GM21737 (cell line): Measurements from ENCODE around the gene RAB39A.

Source experiments
- ATAC-seq: cut with Tn5 transposase; IDR thresholded peaks from one replicate; pipeline ENCODE4 v1.9.1; 2021; ENCODE audit warnings: mild to moderate bottlenecking, moderate library complexity; ENCODE audit not compliant: unreplicated experiment

The RAB39A gene

DNA sequence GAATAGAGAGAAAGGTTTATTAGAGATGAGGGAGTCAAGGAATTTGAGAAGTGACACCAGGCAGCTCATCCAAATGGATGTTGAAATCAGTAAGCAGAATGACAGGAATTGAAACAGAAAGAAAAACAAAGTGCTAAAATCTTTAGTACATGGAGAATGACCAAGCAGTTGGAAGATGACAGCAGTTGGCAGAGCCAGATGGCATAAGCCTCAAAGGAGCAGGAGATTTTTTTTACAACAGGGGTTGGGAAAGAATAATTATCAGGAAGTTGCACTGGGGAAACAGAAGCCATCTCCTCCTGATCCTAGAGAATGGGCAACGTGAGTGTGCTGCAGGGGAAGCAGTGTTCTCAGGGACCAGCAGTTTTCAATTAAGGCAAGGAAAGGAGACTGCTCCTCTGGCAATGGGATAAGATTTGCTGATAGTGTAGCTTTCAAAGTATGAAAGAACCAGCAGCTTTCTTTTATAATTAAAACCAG lies 28.9 kb downstream of the RAB39A start:
- no peak for ATAC-seq

DNA sequence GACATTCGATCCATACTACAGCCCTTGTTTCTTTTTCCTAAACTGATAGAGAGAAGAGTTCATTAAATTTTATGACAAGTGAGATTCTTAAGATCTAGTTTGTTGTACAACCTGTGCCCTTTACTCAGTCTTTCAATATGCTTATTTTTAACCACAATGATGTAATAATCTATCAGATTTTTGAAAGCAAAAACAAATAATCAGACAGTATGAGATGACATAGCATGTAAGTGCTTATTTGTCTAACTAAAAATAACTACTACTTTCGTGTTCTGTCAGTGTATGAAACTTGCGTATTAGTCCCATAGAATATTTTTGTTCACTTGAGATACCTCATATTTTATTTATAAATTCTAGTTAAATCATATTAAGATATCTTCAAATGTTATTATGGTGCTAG lies 33.2 kb downstream of the RAB39A start:
- ATAC-seq: no peak

DNA sequence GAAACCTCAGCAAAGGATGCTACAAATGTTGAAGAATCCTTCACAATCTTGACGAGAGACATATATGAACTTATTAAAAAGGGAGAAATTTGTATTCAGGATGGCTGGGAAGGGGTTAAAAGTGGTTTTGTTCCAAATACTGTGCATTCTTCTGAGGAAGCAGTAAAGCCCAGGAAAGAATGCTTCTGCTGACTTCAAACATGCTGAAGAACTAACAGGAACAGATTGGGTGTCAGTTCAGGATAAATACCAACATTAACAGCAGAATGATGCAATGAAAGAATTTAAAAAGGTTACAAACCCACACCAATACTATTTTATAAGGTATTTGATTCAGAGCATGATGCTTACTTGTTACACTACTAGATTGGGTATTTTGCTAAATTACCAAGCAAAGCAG lies 33.9 kb downstream of the RAB39A start:
- ATAC-seq: no peak

GRCh38 chr11:107963091-107963490 lies 34.8 kb downstream of the RAB39A start:
- no peak for ATAC-seq

GRCh38 chr11:107969219-107969618 lies 41.0 kb downstream of the RAB39A start:
- ATAC-seq: no peak

- no peak for ATAC-seq
These were observed 41.8 kb downstream of the RAB39A start for GRCh38 chr11:107970049-107970448.

DNA sequence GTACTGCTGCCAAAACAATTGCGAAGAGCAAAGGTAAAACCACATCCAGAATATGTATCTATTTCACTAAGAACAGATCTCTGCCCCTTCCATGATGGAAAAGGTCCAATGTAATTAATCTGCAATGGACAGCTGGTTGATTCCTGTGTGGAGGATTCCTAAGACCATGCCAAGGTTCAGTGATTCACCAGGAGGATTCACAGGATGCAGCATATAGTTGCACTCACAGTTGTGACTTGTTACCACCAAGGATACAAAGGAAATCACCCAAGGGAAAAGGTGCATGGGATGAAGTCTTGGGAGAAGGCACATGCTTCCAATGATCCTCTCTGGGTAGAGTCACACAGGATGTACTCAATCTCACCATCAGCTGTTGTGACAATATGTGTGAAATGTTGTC lies 45.4 kb downstream of the RAB39A start:
- ATAC-seq: no peak

DNA sequence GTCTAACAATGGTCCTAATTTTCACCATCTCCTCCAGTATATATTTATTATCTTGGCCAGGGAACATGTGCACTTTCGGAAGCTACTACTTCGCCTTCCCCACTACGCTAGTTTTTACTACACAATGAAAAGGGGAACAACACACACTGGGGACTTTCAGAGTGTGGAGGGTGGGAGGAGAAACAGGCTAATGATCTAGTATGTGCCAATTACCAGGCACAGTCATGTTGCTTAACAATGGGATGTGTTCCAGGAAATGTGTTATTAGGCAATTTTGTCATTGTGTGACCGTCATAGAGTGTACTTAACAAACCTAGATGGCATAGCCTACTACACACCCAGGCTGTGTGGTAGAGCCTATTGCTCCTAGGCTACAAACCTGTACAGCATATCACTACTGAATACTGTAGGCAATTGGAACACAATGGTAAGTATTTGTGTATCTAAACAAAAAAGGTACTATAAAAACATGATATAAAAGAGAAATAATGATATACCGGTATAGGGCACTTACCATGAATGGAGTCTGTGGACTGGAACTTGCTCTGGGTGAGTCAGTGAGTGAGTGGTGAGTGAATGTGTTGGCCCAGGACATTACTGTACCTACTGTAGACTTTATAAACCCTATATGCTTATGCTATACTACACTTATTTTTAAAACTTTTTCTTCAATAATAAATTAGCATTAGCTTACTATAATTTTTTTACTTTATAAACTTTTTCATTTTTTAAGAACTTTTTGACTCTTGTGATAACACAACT lies 60.3 kb downstream of the RAB39A start:
- no peak for ATAC-seq

DNA sequence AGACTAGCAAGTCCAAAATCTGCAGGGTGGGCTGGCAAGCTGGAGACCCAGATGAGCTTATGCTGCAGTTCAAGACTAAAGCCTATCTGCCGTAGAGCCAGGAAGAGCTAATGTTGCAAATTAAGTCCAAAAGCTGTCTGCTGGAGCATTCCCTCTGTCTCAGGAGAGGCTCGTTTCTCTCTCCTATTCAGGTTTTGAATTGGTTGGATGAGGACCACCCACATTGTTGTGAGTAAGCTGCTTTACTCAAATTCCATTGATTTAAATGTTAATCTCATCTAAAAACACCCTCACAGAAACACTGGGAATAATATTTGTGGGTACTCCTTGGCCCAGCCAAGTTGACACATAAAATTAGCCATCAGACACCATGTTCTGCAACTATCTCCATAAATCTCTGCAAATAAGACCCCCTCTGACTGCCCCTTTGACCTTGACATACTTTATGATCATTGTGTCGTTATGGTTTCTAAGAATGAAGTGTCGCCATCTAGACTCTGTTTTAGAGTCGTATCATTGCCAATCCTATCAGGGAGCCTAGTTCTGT lies 63.7 kb downstream of the RAB39A start:
- no peak for ATAC-seq

DNA sequence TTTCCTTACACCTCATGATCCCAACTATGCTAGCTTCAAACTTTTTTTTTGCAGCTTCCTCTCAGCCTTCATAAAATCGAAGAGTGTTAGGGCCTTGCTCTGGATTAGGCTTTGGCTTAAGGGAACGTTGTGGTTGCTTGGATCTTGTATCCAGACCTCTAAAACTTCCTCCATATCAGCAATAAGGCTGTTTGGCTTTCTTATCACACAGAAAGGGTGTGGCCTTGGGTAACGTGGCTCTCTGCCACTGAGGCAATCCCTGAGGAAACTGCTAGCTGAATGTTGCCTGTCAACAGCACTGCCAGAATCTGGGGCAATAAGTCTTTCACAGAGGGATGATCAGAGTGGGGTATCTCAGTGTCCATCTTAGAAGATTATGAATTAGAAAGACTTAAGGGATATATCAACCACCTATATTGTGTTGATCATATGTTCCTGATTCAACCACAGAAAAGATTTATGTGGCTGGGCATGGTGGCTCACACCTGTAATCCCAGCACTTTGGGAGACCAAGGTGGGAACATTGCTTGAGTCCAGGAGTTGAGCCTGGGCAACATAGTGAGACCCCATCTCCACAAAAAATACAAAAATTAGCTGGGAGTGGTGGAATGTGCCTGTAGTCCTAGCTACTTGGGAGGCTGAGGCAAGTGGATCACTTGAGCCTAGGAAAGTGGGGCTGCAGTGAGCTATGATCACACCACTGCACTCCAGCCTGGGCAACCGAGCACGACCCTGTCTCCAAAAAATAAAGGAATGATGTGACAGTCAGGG lies 67.9 kb downstream of the RAB39A start:
- ATAC-seq: no peak

GRCh38 chr11:107998761-107999160 lies 70.5 kb downstream of the RAB39A start:
- no peak for ATAC-seq

DNA sequence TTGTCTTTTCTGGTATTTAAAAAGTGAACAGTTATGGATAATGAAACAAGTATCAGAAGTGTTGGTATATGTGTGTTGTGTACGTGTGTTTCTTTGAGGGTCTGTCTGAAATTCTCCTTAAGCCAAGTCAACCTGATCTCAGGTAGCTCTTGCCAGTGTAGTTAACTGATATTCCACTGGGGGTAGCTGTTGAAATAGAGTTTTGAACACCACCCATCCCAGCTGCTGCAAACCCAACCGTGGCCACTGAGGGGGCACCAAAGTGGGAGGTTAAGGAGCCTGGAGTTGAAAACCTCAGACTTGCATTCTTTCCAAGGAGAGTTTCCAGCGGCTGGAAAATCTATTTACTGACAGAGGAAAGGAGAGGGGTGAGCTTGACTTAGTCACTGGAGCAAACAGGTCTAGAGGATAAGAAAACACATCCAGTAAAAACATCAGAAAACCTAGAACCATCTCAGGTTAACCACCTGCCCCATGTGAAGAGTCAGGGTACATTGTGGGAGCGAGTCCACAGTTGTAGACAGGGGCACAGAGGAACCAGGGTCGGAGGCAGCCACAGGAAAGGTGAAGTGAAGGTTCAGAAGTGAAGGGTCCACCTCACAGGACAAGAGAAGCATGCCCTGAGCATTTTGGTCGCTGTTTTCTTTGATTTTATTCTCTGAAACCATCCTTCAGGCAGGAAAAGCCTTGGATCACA lies 71.7 kb downstream of the RAB39A start:
- ATAC-seq: peak; percentile 88

GRCh38 chr11:108002476-108002875 lies 74.2 kb downstream of the RAB39A start:
- no peak for ATAC-seq

DNA sequence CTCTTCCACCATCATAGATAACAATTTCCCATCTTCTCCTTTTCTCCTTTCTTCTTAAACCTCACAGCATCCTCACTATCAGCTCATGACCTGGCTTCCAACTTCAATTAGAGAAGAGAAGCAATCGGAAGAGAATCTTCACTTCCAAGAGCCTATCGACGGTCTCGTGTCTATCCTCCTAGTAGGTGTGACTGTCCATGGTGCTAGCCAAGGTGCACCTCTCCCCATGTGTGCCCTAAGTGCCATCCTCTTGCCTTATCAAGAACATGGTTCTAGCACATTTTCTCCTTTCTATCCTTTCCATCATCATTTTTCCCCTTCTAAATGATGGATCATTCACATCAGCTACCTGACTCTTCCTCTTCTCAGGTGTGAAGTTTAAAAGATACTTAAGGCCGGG lies 75.4 kb downstream of the RAB39A start:
- ATAC-seq: no peak

- ATAC-seq: no peak
These were observed 79.6 kb downstream of the RAB39A start for GRCh38 chr11:108007819-108008218.

GRCh38 chr11:108008656-108009496 lies 80.6 kb downstream of the RAB39A start, which contains the start of gene CUL5:
Gene CUL5 (plus strand): TSS chr11:108008898. CDS start chr11:108009349, 451 bp downstream.
- ATAC-seq: peak; percentile 80

- peak; percentile 5 for ATAC-seq
These were observed 81.5 kb downstream of the RAB39A start for GRCh38 chr11:108009497-108010370.

DNA sequence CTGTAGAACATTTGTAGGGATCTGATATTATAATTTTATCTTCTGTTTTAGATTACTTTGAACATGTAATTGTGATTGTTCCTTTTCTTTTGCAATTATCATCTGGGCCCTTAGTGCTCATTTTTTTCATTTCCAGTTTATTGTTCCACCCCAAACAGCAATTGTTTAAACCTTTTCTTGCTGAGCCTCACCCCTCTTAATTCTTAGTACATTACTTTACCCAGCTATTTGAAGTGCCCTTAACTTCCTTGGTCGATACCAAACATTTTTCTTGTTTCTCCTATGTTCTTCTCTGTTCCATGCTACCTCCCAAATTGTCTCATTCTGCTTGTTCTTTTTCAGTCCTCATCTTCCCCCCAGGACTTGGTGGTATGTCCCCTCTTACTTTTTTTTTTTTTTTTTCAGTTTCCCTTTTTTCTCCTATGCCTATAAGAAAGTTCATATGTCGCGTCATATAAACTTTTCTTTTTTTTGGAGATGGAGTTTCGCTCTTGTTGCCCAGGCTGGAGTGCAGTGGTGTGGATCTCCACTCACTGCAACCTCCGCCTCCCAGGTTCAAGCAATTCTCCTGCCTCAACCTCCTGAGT lies 84.0 kb downstream of the RAB39A start:
- no peak for ATAC-seq
